Left ventricle myocardium inferior (tissue), 1 donor: Measurements from ENCODE around the gene SBF2. TPM values are rescaled to one million over a fixed set of nuclear protein-coding genes. Genes with fewer than 3 reads are reported as not detected.

Experiments used
- DNase-seq: peaks from one replicate; pipeline ENCODE4 v3.0.0-alpha.2; 2020
- H3K27ac ChIP-seq: fragments of 200-600 bp; replicated peaks from 2 replicates; pipeline ENCODE4 v1.8.0; 2021
- H3K27me3 ChIP-seq: fragments of 200-600 bp; 2 replicates; pipeline ENCODE4 v1.8.0; 2021; ENCODE audit warnings: low read depth
- H3K36me3 ChIP-seq: fragments of 200-600 bp; 2 replicates; pipeline ENCODE4 v1.8.0; 2021
- H3K4me1 ChIP-seq: fragments of 200-600 bp; 2 replicates; pipeline ENCODE4 v1.8.0; 2021
- H3K4me3 ChIP-seq: fragments of 200-600 bp; 2 replicates; pipeline ENCODE4 v1.8.0; 2021; ENCODE audit warnings: mild to moderate bottlenecking, moderate library complexity
- H3K9me3 ChIP-seq: fragments of 200-600 bp; replicated peaks from 2 replicates; pipeline ENCODE4 v1.8.0; 2021
- intact Hi-C: fragments of 100-400 bp; cut with micrococcal nuclease; formaldehyde crosslinking; loops from one replicate; pipeline ENCODE4 v1.11.0; 2022
- total RNA-seq: library from RNA; stranded (reverse); fragmentation: NEBNext Ultra II Directional; extraction: Animal tissue kit (Norgen Biotek cat#: 25700); gene quantifications from one replicate; pipeline ENCODE4 v1.2.1, GENCODE V29; 2021
- TF ChIP-seq, protein P1 (sequence below): fragments of 200-600 bp; IDR thresholded peaks from 2 replicates; pipeline ENCODE4 v1.8.0; 2021; ENCODE audit warnings: antibody characterized with exemption, mild to moderate bottlenecking, borderline replicate concordance
- donor health status: DM: no; HTN: yes; CAD: no; lungs with severe emphysema.

Gene SBF2
- total RNA-seq, 1 donor from 2014 or later: 17.8 TPM

DNA sequence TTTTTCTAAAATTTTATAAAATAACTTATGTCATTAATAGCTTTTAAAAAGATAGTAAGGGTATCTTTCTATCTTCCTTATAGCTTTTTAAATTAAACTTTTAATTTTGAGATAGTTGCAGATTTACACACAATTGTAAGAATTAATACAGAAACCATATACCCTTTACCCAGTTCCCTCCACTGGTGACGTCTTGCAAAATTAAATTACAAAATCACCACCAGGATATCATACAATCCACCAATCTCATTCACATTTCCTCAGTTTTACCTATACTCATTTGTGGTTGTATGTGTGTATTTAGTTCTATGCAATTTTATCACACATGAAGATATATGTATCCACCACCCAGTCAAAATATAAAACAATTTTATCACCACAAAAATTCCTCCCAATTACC, 10.0 kb downstream of the SBF2 start:
- no peak for DNase-seq
- TF ChIP-seq, protein P1, sequence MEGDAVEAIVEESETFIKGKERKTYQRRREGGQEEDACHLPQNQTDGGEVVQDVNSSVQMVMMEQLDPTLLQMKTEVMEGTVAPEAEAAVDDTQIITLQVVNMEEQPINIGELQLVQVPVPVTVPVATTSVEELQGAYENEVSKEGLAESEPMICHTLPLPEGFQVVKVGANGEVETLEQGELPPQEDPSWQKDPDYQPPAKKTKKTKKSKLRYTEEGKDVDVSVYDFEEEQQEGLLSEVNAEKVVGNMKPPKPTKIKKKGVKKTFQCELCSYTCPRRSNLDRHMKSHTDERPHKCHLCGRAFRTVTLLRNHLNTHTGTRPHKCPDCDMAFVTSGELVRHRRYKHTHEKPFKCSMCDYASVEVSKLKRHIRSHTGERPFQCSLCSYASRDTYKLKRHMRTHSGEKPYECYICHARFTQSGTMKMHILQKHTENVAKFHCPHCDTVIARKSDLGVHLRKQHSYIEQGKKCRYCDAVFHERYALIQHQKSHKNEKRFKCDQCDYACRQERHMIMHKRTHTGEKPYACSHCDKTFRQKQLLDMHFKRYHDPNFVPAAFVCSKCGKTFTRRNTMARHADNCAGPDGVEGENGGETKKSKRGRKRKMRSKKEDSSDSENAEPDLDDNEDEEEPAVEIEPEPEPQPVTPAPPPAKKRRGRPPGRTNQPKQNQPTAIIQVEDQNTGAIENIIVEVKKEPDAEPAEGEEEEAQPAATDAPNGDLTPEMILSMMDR: no peak
- H3K4me1 ChIP-seq: peaks cover 12% of the 10 kb centered on the region
- no peaks in the 10 kb centered on the region for H3K36me3 ChIP-seq
- no peaks in the 10 kb centered on the region for H3K27me3 ChIP-seq
- H3K9me3 ChIP-seq: no peaks in the 10 kb centered on the region
- intact Hi-C loops: no loop called here
- H3K4me3 ChIP-seq: no peak overlapping the region
- H3K27ac ChIP-seq: no peak overlapping the region

DNA sequence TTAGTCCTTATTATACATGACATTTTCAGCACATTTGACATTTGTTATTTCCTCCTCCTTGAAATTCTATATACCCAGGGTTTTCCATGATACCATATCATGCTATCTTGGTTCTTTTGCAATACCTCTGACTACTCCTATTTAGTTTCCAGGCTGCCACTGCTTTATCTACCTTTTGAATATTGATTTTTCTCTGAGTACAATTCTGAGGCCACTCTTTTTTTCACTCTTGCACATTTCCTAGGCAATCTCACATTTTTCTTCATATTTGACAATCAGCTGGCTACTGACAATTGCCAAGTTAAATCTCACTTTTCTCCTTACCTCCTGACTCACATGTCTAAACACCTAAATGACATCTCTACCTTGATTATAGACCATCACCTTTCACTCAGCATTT, 11.9 kb downstream of the SBF2 start:
- Histone ChIP-seq H3K4me3 (no peak overlapping the region), H3K27me3 (no peaks in the 10 kb centered on the region), H3K27ac (no peak overlapping the region), H3K36me3 (no peaks in the 10 kb centered on the region), H3K4me1 (peaks cover 8% of the 10 kb centered on the region), H3K9me3 (no peaks in the 10 kb centered on the region)
- DNase-seq: no peak
- intact Hi-C loops: no loop called here
- TF ChIP-seq, protein P1: no peak

DNA sequence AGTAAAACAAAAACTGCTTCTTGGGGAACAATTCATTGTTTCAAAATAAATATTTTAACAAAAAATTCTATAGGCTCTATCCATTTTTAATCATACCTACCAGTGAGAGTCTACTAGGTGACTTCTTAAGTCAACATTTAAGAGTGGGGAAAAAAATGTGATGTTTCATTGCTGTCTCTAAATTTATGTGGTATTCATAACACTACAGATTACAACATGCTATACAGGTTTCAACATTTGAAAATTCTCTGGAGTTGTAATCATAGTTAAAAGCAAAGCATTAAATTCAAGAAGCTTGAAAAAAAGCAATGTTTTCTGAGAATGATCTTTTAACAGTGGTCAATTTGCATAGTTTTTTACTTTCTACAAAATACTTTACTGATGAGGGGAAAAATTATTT, 18.3 kb downstream of the SBF2 start:
- TF ChIP-seq, protein P1: no peak
- Histone ChIP-seq H3K9me3 (no peaks in the 10 kb centered on the region), H3K36me3 (no peaks in the 10 kb centered on the region), H3K27ac (no peak overlapping the region), H3K27me3 (no peaks in the 10 kb centered on the region), H3K4me1 (peaks cover 22% of the 10 kb centered on the region), H3K4me3 (no peak overlapping the region)
- no peak for DNase-seq
- intact Hi-C loops: no loop called here

DNA sequence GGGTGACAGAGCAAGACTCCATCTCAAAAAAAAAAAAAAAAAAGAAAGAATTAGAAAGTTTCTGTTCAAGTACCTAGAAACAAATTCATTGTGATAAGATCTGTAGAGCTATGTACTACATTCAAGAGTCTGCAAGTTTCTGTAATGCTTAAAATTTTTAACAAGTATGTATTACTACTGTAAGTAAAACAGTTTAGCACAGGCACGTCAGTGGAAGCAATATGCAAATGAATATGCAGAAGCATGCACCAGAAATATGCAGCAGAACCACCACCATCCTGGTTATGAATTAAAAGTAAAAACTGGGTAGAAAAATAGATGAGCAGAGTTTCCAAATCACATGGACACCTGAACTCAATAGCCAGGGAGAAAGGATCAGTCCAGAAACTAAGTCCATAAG, 19.3 kb downstream of the SBF2 start:
- Histone ChIP-seq H3K27ac (no peak overlapping the region), H3K27me3 (no peaks in the 10 kb centered on the region), H3K36me3 (no peaks in the 10 kb centered on the region), H3K4me3 (no peak overlapping the region), H3K9me3 (no peaks in the 10 kb centered on the region), H3K4me1 (peaks cover 22% of the 10 kb centered on the region)
- TF ChIP-seq, protein P1: no peak
- intact Hi-C loops: no loop called here
- no peak for DNase-seq

DNA sequence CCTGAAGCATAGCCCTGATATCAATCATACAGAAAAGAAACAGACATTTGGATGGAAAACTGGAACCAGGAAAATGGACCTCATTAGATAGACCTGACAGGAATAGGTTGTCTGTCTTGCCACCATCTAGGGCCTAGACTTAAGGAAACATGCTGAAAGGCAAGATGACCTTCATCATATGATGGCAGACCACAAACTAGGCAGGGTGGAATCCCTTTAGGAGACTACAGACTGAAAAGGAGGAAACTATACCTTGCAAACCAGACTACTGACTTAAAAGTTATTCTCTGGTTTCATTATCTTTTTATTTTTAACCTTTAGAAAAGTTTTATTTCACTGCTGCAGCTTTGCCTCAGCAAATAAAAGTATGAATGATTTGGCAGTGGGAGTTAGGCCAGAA, 20.3 kb downstream of the SBF2 start:
- no peaks in the 10 kb centered on the region for H3K36me3 ChIP-seq
- no peak overlapping the region for H3K27ac ChIP-seq
- TF ChIP-seq, protein P1: no peak
- DNase-seq: no peak
- intact Hi-C loops: no loop called here
- no peaks in the 10 kb centered on the region for H3K27me3 ChIP-seq
- H3K4me1 ChIP-seq: peaks cover 22% of the 10 kb centered on the region
- no peak overlapping the region for H3K4me3 ChIP-seq
- H3K9me3 ChIP-seq: no peaks in the 10 kb centered on the region

DNA sequence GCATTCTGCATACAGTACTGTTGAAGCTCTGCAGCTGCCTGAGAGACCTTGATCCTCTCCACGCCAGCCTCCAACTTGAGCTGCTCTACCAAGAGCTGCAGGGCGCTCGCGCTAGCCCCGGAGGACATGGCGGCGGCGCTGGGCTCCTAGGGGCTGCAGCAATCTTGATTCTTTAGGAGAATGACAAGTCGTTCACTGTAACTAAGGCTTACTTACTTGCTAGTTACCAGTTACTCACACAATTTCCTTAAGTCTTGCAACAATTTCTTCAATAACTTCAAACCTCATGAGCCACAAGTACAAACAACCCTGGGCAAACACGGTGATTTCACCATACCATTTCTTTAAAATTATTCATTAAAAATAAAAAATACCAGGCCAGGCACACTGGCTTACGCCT, 21.9 kb downstream of the SBF2 start:
- Histone ChIP-seq H3K27me3 (no peaks in the 10 kb centered on the region), H3K27ac (no peak overlapping the region), H3K4me3 (no peak overlapping the region), H3K36me3 (no peaks in the 10 kb centered on the region), H3K9me3 (no peaks in the 10 kb centered on the region), H3K4me1 (peaks cover 25% of the 10 kb centered on the region)
- TF ChIP-seq, protein P1: no peak
- no peak for DNase-seq
- intact Hi-C loops: no loop called here
